SH-SY5Y (cell line): ENCODE measurements around the gene KCNG2.

Source experiments
- GATA2 ChIP-seq: IDR thresholded peaks from 2 replicates; pipeline ENCODE4 v1.6.1; 2011; ENCODE audit warnings: mild to moderate bottlenecking, low read depth, low read length
- GATA3 ChIP-seq: IDR thresholded peaks from 2 replicates; pipeline ENCODE4 v1.6.1; 2011; ENCODE audit warnings: low read depth, mild to moderate bottlenecking, low read length, moderate library complexity

- TF ChIP-seq GATA2 (no peak), GATA3 (no peak)
Observed at GRCh38 chr18:79768745-79769144, 29.0 kb upstream of the KCNG2 start.
